Measurements from ENCODE around the gene CTNNA1.

DNA sequence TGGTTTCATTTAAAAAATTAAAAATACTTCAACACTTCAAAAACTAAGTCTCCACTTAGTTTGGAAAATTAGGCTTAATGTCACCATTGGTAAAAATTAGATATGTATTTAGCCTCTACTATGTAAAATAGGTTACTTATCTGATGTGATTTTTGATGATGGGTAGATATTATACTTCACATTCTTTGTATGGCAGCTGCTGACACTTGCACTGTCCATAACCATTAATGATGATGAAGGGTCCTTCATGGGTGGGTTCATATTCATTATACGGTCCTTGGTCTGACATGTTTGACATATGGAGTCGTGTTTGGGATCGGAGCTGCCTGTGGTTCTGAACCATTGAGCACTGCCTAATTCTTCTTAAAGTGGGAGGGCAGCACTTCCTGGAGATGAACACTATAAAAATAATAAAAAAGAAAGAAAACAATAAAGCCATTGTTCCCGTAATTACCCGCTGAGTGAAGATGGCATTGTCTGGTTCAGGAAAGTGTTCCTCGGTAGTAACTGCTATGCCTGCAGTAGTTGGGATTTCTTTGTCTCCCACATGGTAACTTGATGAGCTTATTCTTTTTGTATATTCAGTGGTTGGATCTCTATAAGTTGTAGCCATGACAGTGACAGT is 119.7 kb downstream of the CTNNA1 start:
- TF ChIP-seq, protein P1, sequence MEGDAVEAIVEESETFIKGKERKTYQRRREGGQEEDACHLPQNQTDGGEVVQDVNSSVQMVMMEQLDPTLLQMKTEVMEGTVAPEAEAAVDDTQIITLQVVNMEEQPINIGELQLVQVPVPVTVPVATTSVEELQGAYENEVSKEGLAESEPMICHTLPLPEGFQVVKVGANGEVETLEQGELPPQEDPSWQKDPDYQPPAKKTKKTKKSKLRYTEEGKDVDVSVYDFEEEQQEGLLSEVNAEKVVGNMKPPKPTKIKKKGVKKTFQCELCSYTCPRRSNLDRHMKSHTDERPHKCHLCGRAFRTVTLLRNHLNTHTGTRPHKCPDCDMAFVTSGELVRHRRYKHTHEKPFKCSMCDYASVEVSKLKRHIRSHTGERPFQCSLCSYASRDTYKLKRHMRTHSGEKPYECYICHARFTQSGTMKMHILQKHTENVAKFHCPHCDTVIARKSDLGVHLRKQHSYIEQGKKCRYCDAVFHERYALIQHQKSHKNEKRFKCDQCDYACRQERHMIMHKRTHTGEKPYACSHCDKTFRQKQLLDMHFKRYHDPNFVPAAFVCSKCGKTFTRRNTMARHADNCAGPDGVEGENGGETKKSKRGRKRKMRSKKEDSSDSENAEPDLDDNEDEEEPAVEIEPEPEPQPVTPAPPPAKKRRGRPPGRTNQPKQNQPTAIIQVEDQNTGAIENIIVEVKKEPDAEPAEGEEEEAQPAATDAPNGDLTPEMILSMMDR (tag by site-specific recombination; IDR thresholded peaks at IDR 0.05) = no peak
- TF ChIP-seq ZNF433 (tag by site-specific recombination; IDR thresholded peaks at IDR 0.05; ENCODE audit: low read depth) (no peak), ZNF157 (tag by site-specific recombination; IDR thresholded peaks at IDR 0.05) (no peak), SP2 (tag by site-specific recombination; IDR thresholded peaks at IDR 0.05) (no peak), ZNF140 (tag by site-specific recombination; IDR thresholded peaks at IDR 0.05) (no peak)
- TF ChIP-seq, protein P2, sequence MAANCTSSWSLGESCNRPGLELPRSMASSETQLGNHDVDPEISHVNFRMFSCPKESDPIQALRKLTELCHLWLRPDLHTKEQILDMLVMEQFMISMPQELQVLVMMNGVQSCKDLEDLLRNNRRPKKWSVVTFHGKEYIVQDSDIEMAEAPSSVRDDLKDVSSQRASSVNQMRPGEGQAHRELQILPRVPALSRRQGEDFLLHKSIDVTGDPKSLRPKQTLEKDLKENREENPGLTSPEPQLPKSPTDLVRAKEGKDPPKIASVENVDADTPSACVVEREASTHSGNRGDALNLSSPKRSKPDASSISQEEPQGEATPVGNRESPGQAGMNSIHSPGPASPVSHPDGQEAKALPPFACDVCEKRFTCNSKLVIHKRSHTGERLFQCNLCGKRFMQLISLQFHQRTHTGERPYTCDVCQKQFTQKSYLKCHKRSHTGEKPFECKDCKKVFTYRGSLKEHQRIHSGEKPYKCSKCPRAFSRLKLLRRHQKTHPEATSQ (tag by site-specific recombination; IDR thresholded peaks at IDR 0.05) = no peak

Measured in HEK293 (cell line).